NT2/D1 (cell line): ENCODE data around the gene SLC25A14.
"Not testable (repeated sequence)": the region's sequence is repeated elsewhere in the genome, so short reads cannot be mapped to it uniquely, and the experiment has no call there.

ENCODE experiments used
- DNase-seq: peaks from one replicate; pipeline ENCODE4 v3.0.0-alpha.2; 2011; ENCODE audit warnings: low read depth, low spot score
- H3K27me3 ChIP-seq: 2 replicates; pipeline ENCODE4 v1.6.0; 2011; ENCODE audit warnings: mild to moderate bottlenecking; ENCODE audit not compliant: insufficient read length, insufficient read depth
- H3K36me3 ChIP-seq: 2 replicates; pipeline ENCODE4 v1.6.1; 2011; ENCODE audit warnings: mild to moderate bottlenecking, low read length, mixed read lengths; ENCODE audit not compliant: insufficient read depth, insufficient read length
- H3K4me1 ChIP-seq: 2 replicates; pipeline ENCODE4 v1.5.1; 2011; ENCODE audit not compliant: insufficient read depth, insufficient read length
- H3K4me3 ChIP-seq: 2 replicates; pipeline ENCODE4 v1.5.1; 2011; ENCODE audit warnings: low read depth; ENCODE audit not compliant: insufficient read length
- H3K9ac ChIP-seq: 2 replicates; pipeline ENCODE4 v1.6.0; 2011; ENCODE audit warnings: low read depth; ENCODE audit not compliant: insufficient read length
- H3K9me3 ChIP-seq: 2 replicates; pipeline ENCODE4 v1.5.1; 2011; ENCODE audit warnings: mild to moderate bottlenecking, low read length; ENCODE audit not compliant: insufficient read depth
- SUZ12 ChIP-seq: IDR thresholded peaks from 2 replicates; pipeline ENCODE4 v1.6.1; 2011; ENCODE audit not compliant: insufficient read length, insufficient read depth; ENCODE audit errors: extremely low read depth
- YY1 ChIP-seq: IDR thresholded peaks from 2 replicates; pipeline ENCODE4 v1.6.1; 2011; ENCODE audit not compliant: insufficient read length, insufficient read depth
- ZNF274 ChIP-seq: IDR thresholded peaks from 2 replicates; pipeline ENCODE4 v1.6.1; 2011; ENCODE audit warnings: mild to moderate bottlenecking, low read depth, low read length

SLC25A14 gene

GRCh38 chrX:130340271-130340670 lies 552 bp downstream of the SLC25A14 start:
- TF ChIP-seq SUZ12: no peak
- no peak for TF ChIP-seq YY1
- TF ChIP-seq ZNF274: no peak
- DNase-seq: no peak
- H3K4me1 ChIP-seq: no peaks in the 10 kb centered on the region
- H3K9ac ChIP-seq: no peak overlapping the region
- no peaks in the 10 kb centered on the region for H3K9me3 ChIP-seq
- no peaks in the 10 kb centered on the region for H3K27me3 ChIP-seq
- H3K36me3 ChIP-seq: no peaks in the 10 kb centered on the region
- H3K4me3 ChIP-seq: peak overlapping the region; percentile 47

- no peaks in the 10 kb centered on the region for H3K9me3 ChIP-seq
- TF ChIP-seq YY1: no peak
- no peak for TF ChIP-seq SUZ12
- TF ChIP-seq ZNF274: no peak
- no peak overlapping the region for H3K4me3 ChIP-seq
- no peak for DNase-seq
- H3K36me3 ChIP-seq: no peaks in the 10 kb centered on the region
- no peaks in the 10 kb centered on the region for H3K27me3 ChIP-seq
- no peak overlapping the region for H3K9ac ChIP-seq
- no peaks in the 10 kb centered on the region for H3K4me1 ChIP-seq
Measured at GRCh38 chrX:130343411-130343810, 3.7 kb downstream of the SLC25A14 start.

- Histone ChIP-seq H3K9me3 (no peaks in the 10 kb centered on the region), H3K4me1 (no peaks in the 10 kb centered on the region), H3K27me3 (no peaks in the 10 kb centered on the region), H3K36me3 (peaks cover 3% of the 10 kb centered on the region), H3K4me3 (no peak overlapping the region), H3K9ac (no peak overlapping the region)
- no peak for TF ChIP-seq SUZ12
- TF ChIP-seq YY1: no peak
- TF ChIP-seq ZNF274: no peak
- DNase-seq: no peak
Measured at GRCh38 chrX:130347321-130347720, 7.6 kb downstream of the SLC25A14 start.

GRCh38 chrX:130351567-130351966 lies 11.8 kb downstream of the SLC25A14 start:
- H3K9ac ChIP-seq: no peak overlapping the region
- no peaks in the 10 kb centered on the region for H3K9me3 ChIP-seq
- H3K4me3 ChIP-seq: no peak overlapping the region
- H3K36me3 ChIP-seq: peaks cover 3% of the 10 kb centered on the region
- DNase-seq: no peak
- H3K27me3 ChIP-seq: no peaks in the 10 kb centered on the region
- no peaks in the 10 kb centered on the region for H3K4me1 ChIP-seq
- TF ChIP-seq SUZ12 (no peak), ZNF274 (no peak), YY1 (no peak)

- not testable (repeated sequence) for H3K27me3 ChIP-seq, H3K4me3 ChIP-seq, H3K36me3 ChIP-seq, H3K4me1 ChIP-seq, H3K9ac ChIP-seq, H3K9me3 ChIP-seq, DNase-seq
Measured at GRCh38 chrX:130352050-130352449, 12.3 kb downstream of the SLC25A14 start.

GRCh38 chrX:130376077-130376476 lies 36.4 kb downstream of the SLC25A14 start:
- Histone ChIP-seq H3K27me3 (no peaks in the 10 kb centered on the region), H3K36me3 (no peaks in the 10 kb centered on the region)

GRCh38 chrX:130378024-130378669 lies 38.4 kb downstream of the SLC25A14 start:
- TF ChIP-seq SUZ12: no peak
- TF ChIP-seq ZNF274: no peak
- TF ChIP-seq YY1: no peak
- DNase-seq: no peak
- Histone ChIP-seq H3K4me1 (no peaks in the 10 kb centered on the region), H3K9ac (no peak overlapping the region), H3K36me3 (no peaks in the 10 kb centered on the region), H3K4me3 (no peak overlapping the region), H3K9me3 (no peaks in the 10 kb centered on the region), H3K27me3 (no peaks in the 10 kb centered on the region)

More at GRCh38 chrX:130376077-130376476, 36.4 kb downstream of the SLC25A14 start:
- Histone ChIP-seq H3K4me1 (no peaks in the 10 kb centered on the region), H3K4me3 (no peak overlapping the region), H3K9ac (no peak overlapping the region), H3K9me3 (no peaks in the 10 kb centered on the region)
- DNase-seq: no peak
- no peak for TF ChIP-seq SUZ12
- no peak for TF ChIP-seq ZNF274
- no peak for TF ChIP-seq YY1
